ENCODE data around the gene REEP1. TPM values are rescaled to one million over a fixed set of nuclear protein-coding genes. Genes with fewer than 3 reads are reported as not detected.

Gene REEP1
- polyA plus RNA-seq, 1 donor (not counting 4 experiments of a cell fraction or from before 2014, with no cell fraction given): 0.30 TPM

DNA sequence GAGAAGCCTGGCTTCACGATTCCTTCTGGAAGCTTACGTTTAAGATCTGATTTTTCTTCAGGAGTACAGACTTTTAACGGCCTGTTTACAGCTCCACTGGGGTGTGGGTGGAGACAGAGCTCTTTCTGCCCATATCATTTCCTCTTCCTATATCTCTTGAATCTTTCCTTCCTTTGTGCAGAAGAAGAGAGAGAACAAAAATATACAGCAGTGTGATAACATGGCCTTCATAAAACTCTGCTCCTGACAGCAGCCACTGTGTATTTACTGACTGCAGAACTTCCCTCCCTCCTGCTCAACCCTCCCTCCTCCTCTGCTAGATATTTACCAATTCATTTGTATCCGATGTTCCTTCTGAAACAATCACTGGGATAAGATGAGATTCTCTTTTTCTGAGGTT, 34.1 kb upstream of the REEP1 start:
- Histone ChIP-seq H4K20me1 (ENCODE audit: control insufficient read depth, extremely low read depth, insufficient read depth, low read length) (no peaks in the 10 kb centered on the region), H3K4me1 (ENCODE audit: control insufficient read depth, extremely low read depth, insufficient read depth, low read length) (peaks cover 6% of the 10 kb centered on the region), H3K9me3 (ENCODE audit: control insufficient read depth, low read depth, low read length) (no peaks in the 10 kb centered on the region), H3K27ac (ENCODE audit: control insufficient read depth, insufficient read depth, low read length) (no peak overlapping the region), H3K4me3 (ENCODE audit: control insufficient read depth in 2 of 3, extremely low read depth in 1 of 3, insufficient read depth in 2 of 3, low read depth in 1 of 3, low read length in 3 of 3) (no peak overlapping the region), H3K27me3 (ENCODE audit: control insufficient read depth, extremely low read depth, insufficient read depth, low read length) (no peaks in the 10 kb centered on the region), H3K9me1 (ENCODE audit: control insufficient read depth, extremely low read depth, insufficient read depth, low read length) (no peaks in the 10 kb centered on the region), H2AFZ (ENCODE audit: control insufficient read depth, low read length) (no peak overlapping the region), H3K79me2 (ENCODE audit: control insufficient read depth, insufficient read depth, low read length) (no peaks in the 10 kb centered on the region), H3K4me2 (ENCODE audit: control insufficient read depth, extremely low read depth, insufficient read depth, low read depth, low read length) (no peak overlapping the region), H3K9ac (ENCODE audit: control insufficient read depth, extremely low read depth, insufficient read depth, low read length) (no peak overlapping the region), H3K36me3 (ENCODE audit: control insufficient read depth in 2 of 2, extremely low read depth in 1 of 2, insufficient read depth in 2 of 2, low read length in 2 of 2) (no peaks in the 10 kb centered on the region)
- FAIRE-seq (no peak), DNase-seq (ENCODE audit: low read depth, low spot score) (no peak)
- TF ChIP-seq EZH2 (IDR thresholded peaks at IDR 0.05; ENCODE audit: low read length): no peak
- TF ChIP-seq, protein P1, sequence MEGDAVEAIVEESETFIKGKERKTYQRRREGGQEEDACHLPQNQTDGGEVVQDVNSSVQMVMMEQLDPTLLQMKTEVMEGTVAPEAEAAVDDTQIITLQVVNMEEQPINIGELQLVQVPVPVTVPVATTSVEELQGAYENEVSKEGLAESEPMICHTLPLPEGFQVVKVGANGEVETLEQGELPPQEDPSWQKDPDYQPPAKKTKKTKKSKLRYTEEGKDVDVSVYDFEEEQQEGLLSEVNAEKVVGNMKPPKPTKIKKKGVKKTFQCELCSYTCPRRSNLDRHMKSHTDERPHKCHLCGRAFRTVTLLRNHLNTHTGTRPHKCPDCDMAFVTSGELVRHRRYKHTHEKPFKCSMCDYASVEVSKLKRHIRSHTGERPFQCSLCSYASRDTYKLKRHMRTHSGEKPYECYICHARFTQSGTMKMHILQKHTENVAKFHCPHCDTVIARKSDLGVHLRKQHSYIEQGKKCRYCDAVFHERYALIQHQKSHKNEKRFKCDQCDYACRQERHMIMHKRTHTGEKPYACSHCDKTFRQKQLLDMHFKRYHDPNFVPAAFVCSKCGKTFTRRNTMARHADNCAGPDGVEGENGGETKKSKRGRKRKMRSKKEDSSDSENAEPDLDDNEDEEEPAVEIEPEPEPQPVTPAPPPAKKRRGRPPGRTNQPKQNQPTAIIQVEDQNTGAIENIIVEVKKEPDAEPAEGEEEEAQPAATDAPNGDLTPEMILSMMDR (optimal IDR thresholded peaks at IDR 0.05 in 1 of 3, IDR thresholded peaks at IDR 0.05 in 1 of 3, conservative IDR thresholded peaks at IDR 0.05 in 1 of 3; ENCODE audit: extremely low read depth in 1 of 3, insufficient read depth in 2 of 3, low read length in 3 of 3): no peak
- dilution Hi-C loops (cut with MboI; ENCODE audit: extremely low pct_ligation_motif_present, low sequenced_read_pairs): no loop called here

DNA sequence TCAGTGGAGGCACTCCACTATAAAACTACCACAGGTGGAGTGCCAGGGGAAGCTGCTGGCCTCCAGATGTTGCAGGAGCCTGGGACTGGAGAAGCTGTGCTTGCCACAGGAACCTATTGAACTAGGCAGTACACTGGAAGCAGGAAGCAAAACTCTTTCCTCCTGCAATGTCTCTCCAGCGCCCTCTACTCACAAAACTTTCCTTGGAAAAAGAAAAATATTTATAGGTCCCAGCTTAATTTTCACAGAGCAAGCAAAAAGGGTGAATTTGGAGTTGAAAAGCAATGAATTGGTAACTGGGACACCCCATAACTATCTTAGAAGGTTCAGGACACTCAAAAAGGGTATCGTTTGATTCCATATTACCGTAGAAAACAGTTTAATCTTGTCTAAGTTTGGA, 33.2 kb upstream of the REEP1 start:
- Histone ChIP-seq H2AFZ (ENCODE audit: control insufficient read depth, low read length) (no peak overlapping the region), H4K20me1 (ENCODE audit: control insufficient read depth, extremely low read depth, insufficient read depth, low read length) (no peaks in the 10 kb centered on the region), H3K4me3 (ENCODE audit: control insufficient read depth in 2 of 3, extremely low read depth in 1 of 3, insufficient read depth in 2 of 3, low read depth in 1 of 3, low read length in 3 of 3) (no peak overlapping the region), H3K27ac (ENCODE audit: control insufficient read depth, insufficient read depth, low read length) (no peak overlapping the region), H3K9me1 (ENCODE audit: control insufficient read depth, extremely low read depth, insufficient read depth, low read length) (no peaks in the 10 kb centered on the region), H3K36me3 (ENCODE audit: control insufficient read depth in 2 of 2, extremely low read depth in 1 of 2, insufficient read depth in 2 of 2, low read length in 2 of 2) (no peaks in the 10 kb centered on the region), H3K79me2 (ENCODE audit: control insufficient read depth, insufficient read depth, low read length) (no peaks in the 10 kb centered on the region), H3K4me1 (ENCODE audit: control insufficient read depth, extremely low read depth, insufficient read depth, low read length) (peaks cover 6% of the 10 kb centered on the region), H3K4me2 (ENCODE audit: control insufficient read depth, extremely low read depth, insufficient read depth, low read depth, low read length) (no peak overlapping the region), H3K27me3 (ENCODE audit: control insufficient read depth, extremely low read depth, insufficient read depth, low read length) (no peaks in the 10 kb centered on the region), H3K9me3 (ENCODE audit: control insufficient read depth, low read depth, low read length) (no peaks in the 10 kb centered on the region), H3K9ac (ENCODE audit: control insufficient read depth, extremely low read depth, insufficient read depth, low read length) (no peak overlapping the region)
- TF ChIP-seq EZH2 (IDR thresholded peaks at IDR 0.05; ENCODE audit: low read length): no peak
- TF ChIP-seq, protein P1 (optimal IDR thresholded peaks at IDR 0.05 in 1 of 3, IDR thresholded peaks at IDR 0.05 in 1 of 3, conservative IDR thresholded peaks at IDR 0.05 in 1 of 3; ENCODE audit: extremely low read depth in 1 of 3, insufficient read depth in 2 of 3, low read length in 3 of 3): no peak
- dilution Hi-C loops (cut with MboI; ENCODE audit: extremely low pct_ligation_motif_present, low sequenced_read_pairs): no loop called here
- FAIRE-seq (no peak), DNase-seq (ENCODE audit: low read depth, low spot score) (no peak)

All from keratinocyte (primary cell).